GM18519 (cell line): ENCODE measurements around the gene PCBP3.
"Not testable (repeated sequence)": the region's sequence is repeated elsewhere in the genome, so short reads cannot be mapped to it uniquely, and the experiment has no call there.

Source experiments
- ATAC-seq: cut with Tn5 transposase; IDR thresholded peaks from one replicate; pipeline ENCODE4 v1.9.1; 2021; ENCODE audit warnings: mild to moderate bottlenecking, moderate library complexity; ENCODE audit not compliant: unreplicated experiment, low FRiP score

The PCBP3 gene

GRCh38 chr21:45821998-45822397 lies 178.5 kb downstream of the PCBP3 start:
- no peak for ATAC-seq

GRCh38 chr21:45822429-45823099 lies 179.0 kb downstream of the PCBP3 start:
- ATAC-seq: no peak

GRCh38 chr21:45823100-45823681 lies 179.7 kb downstream of the PCBP3 start:
- no peak for ATAC-seq

GRCh38 chr21:45824546-45825215 lies 181.2 kb downstream of the PCBP3 start:
- no peak for ATAC-seq

- no peak for ATAC-seq
Measured at GRCh38 chr21:45825219-45825618, 181.7 kb downstream of the PCBP3 start.

GRCh38 chr21:45826676-45827301 lies 183.3 kb downstream of the PCBP3 start:
- no peak for ATAC-seq

GRCh38 chr21:45827302-45827692 lies 183.8 kb downstream of the PCBP3 start:
- ATAC-seq: no peak

- ATAC-seq: no peak
Measured at GRCh38 chr21:45827881-45828579, 184.5 kb downstream of the PCBP3 start.

GRCh38 chr21:45828580-45829570 lies 185.3 kb downstream of the PCBP3 start:
- no peak for ATAC-seq

GRCh38 chr21:45829668-45830067 lies 186.1 kb downstream of the PCBP3 start:
- no peak for ATAC-seq

GRCh38 chr21:45830221-45830640 lies 186.7 kb downstream of the PCBP3 start:
- ATAC-seq: no peak

GRCh38 chr21:45830720-45831366 lies 187.3 kb downstream of the PCBP3 start:
- no peak for ATAC-seq

GRCh38 chr21:45831991-45832740 lies 188.6 kb downstream of the PCBP3 start:
- ATAC-seq: no peak

- not testable (repeated sequence) for ATAC-seq
Measured at GRCh38 chr21:45832741-45833235, 189.3 kb downstream of the PCBP3 start.

- ATAC-seq: no peak
Measured at GRCh38 chr21:45833414-45833813, 189.9 kb downstream of the PCBP3 start.

GRCh38 chr21:45834026-45834715 lies 190.6 kb downstream of the PCBP3 start:
- ATAC-seq: no peak

GRCh38 chr21:45834821-45835293 lies 191.3 kb downstream of the PCBP3 start:
- ATAC-seq: no peak
